ENCODE results near the gene ZFC3H1.

ZFC3H1 gene

DNA sequence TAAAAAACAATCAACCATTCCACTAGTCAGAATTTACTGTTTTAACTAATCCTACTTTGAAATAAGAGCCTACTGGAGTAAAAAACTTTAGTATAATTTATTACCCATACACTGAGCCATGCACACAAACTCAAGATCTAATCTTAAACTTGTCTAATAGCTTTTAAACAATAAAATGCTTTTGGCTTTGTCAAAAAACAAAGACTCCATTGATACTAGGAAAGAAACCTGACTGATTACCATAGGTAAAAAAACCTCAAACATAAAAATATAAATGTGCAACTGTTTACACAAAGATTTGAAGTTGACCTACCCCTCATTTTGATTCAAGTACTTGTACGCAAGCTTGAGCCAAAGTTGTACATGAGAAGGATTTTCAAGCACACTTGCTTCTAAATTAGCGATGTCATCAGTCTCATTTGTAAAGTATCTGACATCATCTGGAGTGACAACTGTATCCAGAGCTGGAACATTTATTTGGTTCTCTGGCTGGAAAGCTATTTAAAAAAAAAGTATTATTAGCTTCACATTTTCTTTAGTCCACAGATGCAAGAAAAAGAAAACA is 36.1 kb downstream of the ZFC3H1 start:
- peak; percentile 0 for DNase-seq

- no peak for DNase-seq
Observed at GRCh38 chr12:71626768-71627167, 36.9 kb downstream of the ZFC3H1 start.

GRCh38 chr12:71626098-71626497 is 37.5 kb downstream of the ZFC3H1 start:
- DNase-seq = no peak

- no peak for DNase-seq
Observed at GRCh38 chr12:71625476-71625875, 38.2 kb downstream of the ZFC3H1 start.

- DNase-seq = no peak
Observed at GRCh38 chr12:71621938-71622337, 41.7 kb downstream of the ZFC3H1 start.

DNA sequence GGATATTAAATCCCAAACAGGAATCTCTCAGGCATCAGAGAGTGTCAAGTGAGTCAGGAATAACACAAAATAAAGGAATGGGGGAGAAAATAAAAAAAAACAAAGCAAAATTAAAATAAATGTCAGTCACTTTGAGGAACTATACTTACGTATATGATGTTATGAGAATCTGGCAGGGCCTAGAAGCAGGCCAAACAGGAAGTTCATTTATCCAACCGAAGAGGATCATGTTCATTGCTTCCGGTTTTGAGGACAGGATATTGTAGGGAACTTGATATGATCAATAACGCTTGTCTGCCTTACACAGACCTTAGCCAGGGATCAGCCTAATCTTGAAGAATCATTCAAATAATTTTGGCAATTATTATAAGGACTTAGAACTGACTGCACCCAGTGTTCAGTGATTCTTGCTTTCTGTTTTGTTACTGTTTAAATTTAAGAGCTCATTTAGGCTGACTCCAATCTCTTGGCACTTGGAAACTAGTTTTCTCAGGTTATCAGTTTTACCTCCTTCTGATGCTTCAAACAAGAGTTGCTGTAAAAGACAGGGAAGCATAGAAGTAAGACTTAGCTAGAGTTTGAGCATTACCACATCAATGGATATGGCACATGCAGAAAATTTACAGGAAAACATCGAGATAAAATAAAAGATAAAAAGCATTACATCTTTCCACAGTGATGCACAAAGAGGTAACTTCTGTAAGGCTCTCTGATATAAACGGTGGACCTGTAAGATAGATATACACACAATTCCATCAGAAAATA is 53.4 kb downstream of the ZFC3H1 start:
- no peak for DNase-seq

DNA sequence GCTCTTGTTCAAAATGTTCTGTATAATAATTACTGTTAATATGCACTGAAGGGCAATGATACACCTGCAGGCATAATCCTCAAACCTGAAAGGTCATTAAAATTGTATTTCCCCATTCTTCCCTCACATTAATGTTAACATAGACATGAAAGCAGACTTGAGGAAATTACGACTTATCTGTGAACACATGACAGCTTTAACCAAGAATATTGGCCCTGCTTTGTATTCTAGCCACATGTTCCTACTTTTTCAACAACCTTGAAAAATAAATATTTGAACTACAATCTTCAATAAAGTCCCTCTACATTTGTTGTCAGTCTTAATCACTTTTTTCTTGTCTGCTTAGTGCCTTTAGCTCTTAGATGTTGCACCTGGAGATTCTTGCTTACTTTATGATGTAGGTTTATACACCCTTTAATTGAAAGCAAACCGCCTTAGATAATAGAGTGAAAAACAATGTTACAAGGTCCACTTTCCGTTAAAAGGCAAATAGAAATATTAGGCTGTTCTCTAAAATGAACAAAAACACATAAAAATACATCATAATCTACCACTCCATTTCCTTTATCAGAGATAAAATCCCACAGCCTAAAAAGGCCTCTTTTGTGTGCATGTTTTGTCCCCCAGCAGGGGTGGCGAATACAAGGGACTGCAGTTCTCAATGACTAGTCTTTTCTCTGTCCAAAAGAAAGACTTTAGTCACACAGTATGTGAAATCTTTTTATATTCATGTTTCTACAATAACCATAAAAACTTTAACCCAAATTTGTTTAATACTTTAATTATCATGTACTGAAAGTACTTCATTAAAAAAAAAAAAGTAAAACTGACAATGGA is 55.9 kb downstream of the ZFC3H1 start:
- DNase-seq = no peak

DNA sequence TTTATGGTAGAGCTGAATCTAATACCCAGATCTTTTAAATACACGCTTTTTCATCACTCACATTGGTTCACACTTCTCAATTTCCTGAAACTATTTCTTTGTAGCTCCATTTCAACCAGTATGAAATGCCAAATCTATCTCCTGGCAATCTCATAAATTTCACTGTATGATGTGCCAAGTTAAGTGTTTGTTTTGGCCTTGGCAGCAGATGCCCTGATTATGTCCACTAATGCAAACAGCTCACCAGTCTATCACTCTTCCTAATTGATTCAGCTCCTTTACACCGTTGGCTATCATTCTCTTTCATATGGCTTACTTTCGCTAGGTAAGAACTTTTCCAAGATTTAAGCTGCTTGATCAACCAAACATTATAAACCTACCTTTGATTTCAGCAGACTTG is 58.6 kb downstream of the ZFC3H1 start:
- no peak for DNase-seq

- DNase-seq = no peak
Observed at GRCh38 chr12:71602761-71603577, 60.7 kb downstream of the ZFC3H1 start.

DNA sequence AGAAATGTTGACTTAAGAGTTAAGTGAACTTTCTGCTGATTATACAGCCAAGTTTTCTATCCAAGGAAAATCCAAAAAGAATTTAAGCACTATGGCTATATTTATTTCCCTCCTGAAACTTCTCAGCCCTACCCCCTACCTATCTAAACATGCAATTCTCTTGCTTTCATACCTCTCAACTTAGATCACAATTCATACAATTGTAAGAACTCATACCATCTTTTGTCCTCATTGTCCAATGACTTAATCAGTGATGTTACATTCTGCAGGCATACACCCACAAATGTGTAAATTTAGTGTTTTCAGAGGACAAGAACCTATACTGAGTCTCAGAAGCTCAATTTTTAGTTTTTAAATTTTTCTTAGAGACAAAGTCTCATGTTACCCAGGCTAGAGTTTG is 62.1 kb downstream of the ZFC3H1 start:
- no peak for DNase-seq

GRCh38 chr12:71599210-71599609 is 64.4 kb downstream of the ZFC3H1 start:
- DNase-seq = no peak

GRCh38 chr12:71594214-71594948 is 69.3 kb downstream of the ZFC3H1 start:
- no peak for DNase-seq

- no peak for DNase-seq
Observed at GRCh38 chr12:71592841-71593240, 70.8 kb downstream of the ZFC3H1 start.

DNA sequence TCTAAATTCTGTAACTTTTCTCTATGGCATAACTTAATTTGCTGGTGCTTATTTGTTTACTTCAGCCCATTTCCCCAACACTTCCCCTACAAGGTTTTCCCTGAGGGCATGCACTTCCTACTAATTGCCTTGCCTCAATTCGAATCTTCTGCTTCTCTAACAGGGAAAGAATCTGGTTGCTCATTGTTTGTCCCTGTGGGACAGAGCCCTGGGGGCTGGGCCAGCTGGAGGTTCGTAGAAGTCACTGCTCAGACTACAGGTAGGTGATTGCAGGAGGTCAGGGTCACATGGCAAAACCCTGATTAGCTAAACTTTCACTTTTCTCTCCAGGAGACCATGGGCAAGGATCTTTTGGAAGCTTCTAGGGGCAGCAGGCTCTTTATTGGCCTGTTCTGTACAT is 72.0 kb downstream of the ZFC3H1 start:
- DNase-seq = no peak

- DNase-seq = no peak
Observed at GRCh38 chr12:71589478-71589881, 74.2 kb downstream of the ZFC3H1 start.

GRCh38 chr12:71587012-71587411 is 76.6 kb downstream of the ZFC3H1 start:
- DNase-seq = no peak

GRCh38 chr12:71585218-71585617 is 78.4 kb downstream of the ZFC3H1 start:
- no peak for DNase-seq

DNA sequence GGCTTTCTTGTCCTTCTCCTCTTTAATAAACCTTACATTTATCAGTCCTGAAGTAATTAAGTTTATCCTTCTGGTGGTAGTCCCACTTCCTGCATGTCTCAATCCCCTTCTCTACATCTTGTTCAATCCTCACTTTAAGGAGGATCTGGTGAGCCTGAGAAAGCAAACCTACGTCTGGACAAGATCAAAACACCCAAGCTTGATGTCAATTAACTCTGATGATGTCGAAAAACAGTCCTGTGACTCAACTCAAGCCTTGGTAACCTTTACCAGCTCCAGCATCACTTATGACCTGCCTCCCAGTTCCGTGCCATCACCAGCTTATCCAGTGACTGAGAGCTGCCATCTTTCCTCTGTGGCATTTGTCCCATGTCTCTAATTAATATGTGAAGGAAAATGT is 79.3 kb downstream of the ZFC3H1 start:
- no peak for DNase-seq

- no peak for DNase-seq
Observed at GRCh38 chr12:71582925-71583324, 80.7 kb downstream of the ZFC3H1 start.

GRCh38 chr12:71581206-71581605 is 82.4 kb downstream of the ZFC3H1 start:
- no peak for DNase-seq

GRCh38 chr12:71578694-71579258 is 84.9 kb downstream of the ZFC3H1 start:
- no peak for DNase-seq

GRCh38 chr12:71576496-71576895 is 87.2 kb downstream of the ZFC3H1 start:
- no peak for DNase-seq
